Activated CD4-positive, alpha-beta T cell treated with anti-CD3 and anti-CD28 coated beads, Interleukin-2, amount 50 U/mL, for 48 hours (primary cell): Measurements from ENCODE around the gene FSTL4.
A peak's percentile ranks its signal among the peaks of the same experiment; 100 is the strongest.

ENCODE experiments used
- DNase-seq, 2 experiments: peaks; one replicate each; pipeline ENCODE4 v3.0.0-alpha.2; 2020

Gene FSTL4

DNA sequence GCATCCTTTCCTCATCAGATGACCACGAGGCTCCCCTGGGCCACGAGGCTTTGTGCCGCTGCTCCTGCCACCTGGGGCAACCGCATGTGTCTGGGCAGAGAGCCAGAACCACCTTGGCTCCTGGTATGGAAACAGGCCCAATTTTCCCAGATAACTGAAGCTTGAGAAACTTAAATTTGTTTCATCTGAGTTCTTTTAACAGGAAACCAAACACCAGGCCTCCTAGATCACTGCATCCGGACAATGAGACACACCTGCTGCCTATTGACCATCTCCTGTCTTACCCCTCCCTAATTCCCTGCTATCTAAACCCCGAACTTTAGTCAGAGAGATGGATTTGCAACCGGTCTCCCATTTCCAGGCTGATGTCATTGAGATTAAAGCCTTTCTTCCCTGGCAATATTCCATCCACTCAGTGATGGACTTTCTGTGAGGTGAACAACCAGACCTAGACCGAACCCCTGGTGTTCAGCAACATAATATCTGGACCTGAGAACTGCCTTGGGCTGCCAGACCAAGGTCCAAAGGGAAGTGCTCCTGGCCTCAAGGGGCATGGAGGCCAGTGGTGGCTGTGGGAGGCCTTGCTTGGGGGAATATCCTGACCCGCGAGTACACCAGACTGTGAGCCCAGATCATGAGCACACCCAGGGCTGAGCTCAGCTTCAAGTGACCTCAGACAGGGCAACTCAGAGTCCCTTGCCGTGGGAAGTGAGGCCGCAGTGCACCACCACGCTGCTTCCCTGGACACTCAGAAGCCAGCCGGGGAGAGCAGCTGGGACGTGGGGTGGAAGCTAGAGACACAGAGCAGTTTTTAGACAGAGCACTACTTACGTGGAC is 360.8 kb downstream of the FSTL4 start:
- DNase-seq, result no peak

DNA sequence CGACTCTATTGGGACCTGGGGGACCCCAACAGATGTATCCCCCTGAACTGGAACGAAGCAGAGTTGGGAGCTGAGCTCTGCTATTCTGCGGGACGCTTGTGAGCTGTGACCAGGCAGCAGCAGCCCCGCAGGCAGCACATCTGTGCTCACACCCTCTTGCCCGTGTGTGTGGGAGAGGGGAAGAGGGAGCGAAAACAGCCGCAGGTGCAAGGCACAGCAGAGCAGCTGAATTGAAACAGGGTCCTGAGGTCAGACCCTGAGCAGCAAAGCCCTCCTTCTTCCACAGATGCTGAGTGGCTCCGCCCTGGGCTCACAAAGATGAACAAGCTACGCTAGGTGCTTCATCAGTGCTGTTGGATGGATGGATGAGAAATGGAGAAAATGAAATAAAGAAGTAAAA is 361.8 kb downstream of the FSTL4 start:
- DNase-seq, result no peak

DNA sequence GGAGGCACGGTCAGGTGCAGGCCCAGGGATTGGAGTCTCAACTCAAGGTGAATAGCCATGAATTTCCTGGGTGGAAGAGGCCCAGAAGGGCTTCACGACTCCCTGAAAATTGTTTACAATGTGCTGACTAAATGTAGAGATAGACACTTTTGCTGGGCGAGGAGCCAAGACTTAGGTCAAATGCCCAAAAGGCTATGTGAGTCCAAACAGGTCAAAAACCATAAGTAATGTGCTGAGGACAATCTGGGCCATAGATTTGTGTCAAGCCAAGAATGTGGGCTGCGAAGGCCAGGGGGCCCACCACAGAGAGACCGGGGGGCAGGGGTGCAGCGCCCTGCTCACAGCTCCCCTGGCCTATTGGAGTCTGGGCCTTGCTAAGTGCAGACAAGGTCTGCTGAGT is 362.7 kb downstream of the FSTL4 start:
- no peak for DNase-seq

GRCh38 chr5:133247881-133248624 is 364.3 kb downstream of the FSTL4 start:
- DNase-seq, result no peak

DNA sequence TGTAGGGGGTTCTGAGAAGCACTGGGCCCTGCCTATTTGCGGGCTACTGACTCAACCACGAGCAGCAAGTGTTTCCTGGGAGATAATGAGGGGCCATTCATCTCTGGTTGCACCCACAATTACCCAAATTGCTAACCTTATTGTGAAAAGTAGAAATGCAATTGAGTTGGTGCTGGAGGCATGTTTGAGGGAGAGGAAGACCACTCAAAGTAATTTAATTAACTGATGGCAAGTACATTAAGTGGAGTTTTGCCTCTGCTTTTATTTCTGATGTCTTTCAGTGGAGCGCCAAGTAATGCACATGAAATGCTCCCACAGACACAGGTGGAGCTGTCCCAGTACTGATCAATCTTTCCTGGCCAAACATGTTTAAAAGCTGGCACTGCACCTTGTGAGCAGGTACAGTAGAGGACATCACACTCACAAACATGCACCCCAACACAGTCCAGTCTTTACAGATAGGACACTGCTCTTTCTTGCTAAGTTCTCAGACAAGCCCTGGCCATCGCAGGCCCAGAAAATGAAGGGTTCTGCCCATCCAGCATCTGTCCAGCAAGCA is 365.1 kb downstream of the FSTL4 start:
- no peak for DNase-seq

- DNase-seq, result no peak
Observed at GRCh38 chr5:133246376-133247150, 365.8 kb downstream of the FSTL4 start.

GRCh38 chr5:133246053-133246370 is 366.3 kb downstream of the FSTL4 start:
- DNase-seq, result no peak

DNA sequence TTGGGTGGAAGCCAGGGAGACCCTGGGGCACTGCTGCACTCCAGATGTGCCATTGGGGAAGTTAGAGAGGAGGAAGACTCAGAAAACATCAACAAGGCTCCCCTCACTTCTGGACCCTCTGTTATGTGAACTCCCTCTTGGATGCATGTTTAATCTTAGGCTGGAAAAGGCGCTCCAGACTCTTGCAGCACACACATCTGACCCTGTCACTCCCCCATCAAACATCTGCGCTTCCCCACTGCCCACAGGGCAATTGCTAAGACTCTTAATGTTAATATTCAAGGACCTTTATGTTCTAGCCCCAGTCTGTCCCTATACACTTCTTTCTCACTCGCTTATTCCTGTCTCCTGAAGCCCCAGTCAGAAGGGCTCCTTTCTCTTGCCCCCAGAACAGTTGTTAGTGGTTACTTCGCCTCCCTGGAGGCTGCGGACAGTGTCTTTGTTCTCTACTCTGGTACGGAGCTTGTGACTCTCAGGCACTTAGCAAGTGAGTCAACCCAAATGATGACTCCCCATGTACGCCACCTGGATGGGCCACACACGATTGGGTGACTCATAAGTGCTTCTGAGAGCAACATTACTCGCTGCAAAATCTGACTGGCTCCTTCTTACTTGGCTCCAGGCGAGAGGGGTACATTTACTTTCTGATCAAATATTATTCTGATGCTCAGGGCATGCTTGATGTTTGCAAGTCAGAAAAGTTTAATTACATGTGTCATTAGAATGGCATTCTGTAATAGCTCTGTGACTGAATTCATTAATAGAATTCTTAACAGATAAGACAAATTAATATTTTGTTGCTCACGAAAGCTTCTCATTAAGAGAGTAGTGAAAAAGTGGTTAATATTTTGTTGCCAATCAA is 366.9 kb downstream of the FSTL4 start:
- peak; percentile 15 to 44 for DNase-seq

DNA sequence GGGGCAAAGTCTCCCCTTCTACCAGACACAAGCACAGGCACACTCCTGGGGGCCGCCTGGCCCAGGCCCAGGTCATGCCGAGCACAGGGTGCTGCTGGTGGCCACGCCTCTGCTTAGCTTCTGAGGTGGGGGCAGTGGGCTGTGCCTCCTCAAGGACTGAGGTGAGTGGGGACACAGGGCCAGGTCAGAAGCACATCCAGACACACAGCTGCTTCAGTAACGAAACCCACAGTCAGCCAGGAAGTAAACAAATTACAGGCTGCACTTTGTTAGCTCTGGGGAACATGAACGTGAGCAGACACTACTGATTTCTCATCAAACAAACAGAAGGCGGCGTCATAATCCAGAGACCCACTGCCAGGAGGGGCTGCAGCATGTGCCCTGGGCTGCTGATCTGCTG is 368.1 kb downstream of the FSTL4 start:
- DNase-seq, result no peak

DNA sequence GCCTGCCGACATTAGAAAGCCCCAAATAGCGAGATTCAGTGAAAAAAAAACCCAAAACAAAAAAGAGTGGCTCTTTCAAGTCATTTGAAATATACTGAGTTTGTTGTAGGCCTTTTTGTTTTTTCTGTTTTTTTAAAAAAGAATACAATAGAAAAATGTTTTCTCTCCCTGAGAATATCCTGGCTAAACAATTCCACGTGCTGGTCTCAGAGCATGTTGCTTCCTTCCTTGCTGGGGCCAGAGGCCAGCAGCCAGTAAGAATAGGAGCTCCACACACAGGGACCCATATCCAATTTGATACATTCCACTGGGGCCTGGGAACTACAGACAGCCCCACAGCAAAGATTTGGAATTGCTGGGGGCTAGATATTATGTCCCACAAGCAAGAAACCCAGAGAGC is 369.1 kb downstream of the FSTL4 start:
- DNase-seq, result no peak

DNA sequence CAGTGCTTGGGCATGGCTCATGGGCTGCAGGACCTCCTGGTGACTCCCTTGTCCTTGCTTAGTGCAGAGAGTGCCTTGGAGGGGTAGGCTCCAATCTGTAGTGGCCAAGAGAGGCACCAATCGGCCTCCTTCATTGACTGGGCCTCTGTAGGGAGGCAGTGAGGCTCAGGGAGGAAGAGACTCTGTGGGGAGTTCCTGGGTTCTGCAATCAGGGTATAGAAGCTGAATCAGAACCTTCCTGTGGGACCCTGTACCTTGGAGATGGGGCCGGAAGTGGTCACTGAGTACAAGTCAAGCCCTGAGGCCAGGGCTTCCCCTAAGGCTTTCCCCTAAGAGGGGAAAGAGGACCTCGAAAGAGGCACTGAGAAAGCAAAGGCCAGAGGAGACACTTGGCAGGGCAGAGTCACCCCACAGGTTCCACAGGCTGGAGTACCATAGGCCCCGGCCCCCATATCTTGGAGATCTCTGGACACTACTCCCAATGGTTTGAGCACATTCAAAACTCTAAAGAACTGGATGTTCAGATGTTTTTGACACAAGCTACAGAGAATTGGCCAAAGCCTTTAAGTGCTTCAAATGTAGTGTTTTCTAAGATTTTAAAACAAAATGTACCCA is 370.0 kb downstream of the FSTL4 start:
- no peak for DNase-seq

DNA sequence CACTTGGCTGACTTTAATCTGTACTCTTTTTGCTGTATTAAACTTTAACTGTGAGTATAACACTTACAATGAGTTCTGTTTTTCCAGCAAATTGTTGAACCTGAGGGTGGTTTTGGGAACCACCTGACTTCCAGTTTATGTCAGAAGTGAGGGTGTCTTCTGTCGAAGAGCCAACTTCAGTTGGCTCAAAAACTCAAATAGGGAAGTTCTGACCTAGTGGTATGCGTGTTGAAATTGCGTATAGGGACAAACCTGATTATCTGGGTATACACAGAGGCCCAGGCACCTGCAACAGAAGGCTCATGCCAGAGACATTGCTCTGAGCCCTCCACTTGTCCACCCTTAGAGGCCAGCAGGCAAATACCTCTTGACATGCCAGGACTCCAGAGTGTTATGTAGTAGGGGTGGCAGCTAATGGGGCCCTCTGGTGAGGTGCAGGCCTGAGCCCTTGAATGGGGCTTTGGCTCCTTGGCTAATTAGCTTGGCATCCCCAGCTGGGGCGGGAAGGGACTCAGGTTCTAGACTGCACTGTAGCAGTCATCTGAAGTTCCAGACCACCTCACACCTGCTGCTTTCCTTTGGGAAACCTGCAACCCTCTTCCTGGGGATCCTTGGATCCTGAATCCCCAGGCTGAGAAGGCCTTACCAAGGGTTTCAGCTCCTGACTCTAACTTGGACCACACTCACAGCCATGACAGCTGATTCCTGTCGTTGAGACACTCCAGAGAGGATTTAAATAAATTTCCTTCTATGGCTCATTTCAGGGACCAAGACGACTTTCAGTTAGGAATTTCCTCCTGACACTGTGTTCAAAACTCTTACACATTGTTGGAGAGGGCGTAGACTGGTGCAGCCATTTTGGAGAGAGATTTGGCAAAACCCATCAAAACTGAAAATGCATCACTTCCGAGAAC is 370.9 kb downstream of the FSTL4 start:
- no peak for DNase-seq

GRCh38 chr5:133240425-133241091 is 371.8 kb downstream of the FSTL4 start:
- DNase-seq, result peak; percentile 54 to 65

GRCh38 chr5:133238426-133239205 is 373.7 kb downstream of the FSTL4 start:
- no peak for DNase-seq

GRCh38 chr5:133236976-133237375 is 375.4 kb downstream of the FSTL4 start:
- DNase-seq, result no peak

GRCh38 chr5:133236541-133236951 is 375.8 kb downstream of the FSTL4 start:
- DNase-seq, result no peak

DNA sequence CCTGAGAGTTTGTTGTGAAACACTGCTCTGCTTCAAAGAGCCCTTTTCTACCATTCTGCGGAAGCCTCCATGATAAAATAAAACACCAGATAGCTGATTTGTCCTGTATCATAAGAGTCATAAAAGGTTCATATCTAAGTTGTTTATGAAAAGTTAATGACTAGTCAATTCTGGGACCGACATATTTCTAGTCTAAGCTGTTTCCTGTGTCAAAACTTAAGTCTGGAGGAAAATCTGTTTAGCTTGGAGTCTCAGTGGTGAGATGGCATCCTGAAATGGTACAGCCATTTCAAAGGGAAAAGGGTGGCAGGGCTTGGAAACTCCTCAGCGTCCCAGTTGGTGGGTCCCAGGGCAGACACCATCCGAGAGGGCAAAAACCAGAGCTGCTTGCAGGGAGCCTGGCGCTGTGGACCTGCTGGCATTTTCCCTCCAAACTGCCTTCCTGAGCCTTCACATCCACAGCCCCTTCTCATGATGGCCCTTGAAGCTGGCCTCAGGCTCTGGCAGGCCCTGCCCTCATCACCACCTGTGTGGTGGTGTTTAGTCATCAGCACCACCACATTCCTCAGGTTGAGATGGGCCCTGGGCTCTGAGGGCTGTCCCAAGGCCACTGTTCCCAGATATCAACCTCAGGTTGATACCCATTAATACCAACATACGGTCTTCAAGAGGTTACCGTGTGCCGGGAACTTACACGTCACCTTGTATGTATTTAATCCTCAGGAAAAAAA is 376.5 kb downstream of the FSTL4 start:
- no peak for DNase-seq

DNA sequence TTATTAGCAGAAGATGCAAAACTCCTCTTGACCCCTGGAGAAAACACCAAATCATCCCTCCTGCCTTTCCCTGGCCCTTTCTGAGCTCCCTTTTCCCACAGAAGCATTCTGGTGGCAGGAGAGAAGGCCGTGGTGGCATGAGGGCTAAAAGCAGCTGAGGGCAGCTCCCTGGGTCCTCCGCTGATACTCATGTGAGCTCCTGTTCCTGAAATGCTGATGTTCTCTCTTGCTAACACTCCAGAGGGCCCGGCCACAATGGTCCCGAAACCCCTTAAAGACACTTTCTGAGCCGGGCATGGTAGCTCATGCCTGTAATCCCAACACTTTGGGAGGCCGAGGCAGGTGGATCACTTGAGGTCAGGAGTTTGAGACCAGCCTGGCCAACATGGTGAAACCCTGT is 377.4 kb downstream of the FSTL4 start:
- no peak for DNase-seq

GRCh38 chr5:133234273-133234672 is 378.1 kb downstream of the FSTL4 start:
- DNase-seq, result no peak
